PC-3 (cell line): ENCODE measurements around the gene DMD. TPM values are rescaled to one million over a fixed set of nuclear protein-coding genes. Genes with fewer than 3 reads are reported as not detected.

Source experiments
- ATAC-seq: fragments of 200-7000 bp; cut with Tn5 transposase; 2 replicates; pipeline ENCODE4 v1.9.1; 2020; ENCODE audit warnings: mild to moderate bottlenecking, moderate library complexity
- BruUV-seq: library from RNA; stranded (reverse); fragments of 400-500 nt; replicated peaks from 2 replicates; lab custom pipeline; 2021; lab: Mats Ljungman, UMichigan
- CTCF ChIA-PET: fragments of 300-600 bp; sonication (Branson Sonifier 250); formaldehyde crosslinking; loops from one replicate; lab custom pipeline; 2022; ENCODE audit warnings: antibody characterized with exemption; lab: Charles Lee
- POLR2A ChIA-PET: fragments of 300-600 bp; sonication (Branson Sonifier 250); formaldehyde crosslinking; loops from one replicate; lab custom pipeline; 2022; ENCODE audit warnings: antibody characterized with exemption; ENCODE audit not compliant: unreplicated experiment; lab: Charles Lee
- DNase-seq: peaks from one replicate; pipeline ENCODE4 v3.0.0-alpha.2; 2015
- H2AFZ ChIP-seq: fragments of 300-600 bp; sonication (generic); 2 replicates; pipeline ENCODE4 v1.6.0; 2016; ENCODE audit warnings: antibody characterized with exemption, low read length
- H3F3A ChIP-seq: fragments of 300-600 bp; sonication (generic); one replicate; pipeline ENCODE4 v1.6.0; 2017; ENCODE audit warnings: antibody characterized with exemption, low read length, control low read depth, mild to moderate bottlenecking; ENCODE audit not compliant: unreplicated experiment
- H3K27ac ChIP-seq: fragments of 300-600 bp; sonication (generic); 2 replicates; pipeline ENCODE4 v1.5.1; 2016; ENCODE audit warnings: mild to moderate bottlenecking, low read length
- H3K27me3 ChIP-seq: fragments of 300-600 bp; sonication (generic); 2 replicates; pipeline ENCODE4 v1.6.1; 2016; ENCODE audit warnings: low read length, mixed read lengths
- H3K36me3 ChIP-seq: fragments of 300-600 bp; sonication (generic); 2 replicates; pipeline ENCODE4 v1.6.1; 2016; ENCODE audit warnings: low read depth, mixed run types, low read length, mixed read lengths
- H3K4me1 ChIP-seq: fragments of 300-600 bp; sonication (generic); 2 replicates; pipeline ENCODE4 v1.5.1; 2016; ENCODE audit warnings: low read length; ENCODE audit not compliant: insufficient read depth
- H3K4me2 ChIP-seq: fragments of 300-600 bp; sonication (generic); 2 replicates; pipeline ENCODE4 v1.6.0; 2016; ENCODE audit warnings: low read length
- H3K4me3 ChIP-seq: fragments of 300-600 bp; sonication (generic); 2 replicates; pipeline ENCODE4 v1.5.1; 2016; ENCODE audit warnings: mild to moderate bottlenecking, low read length, mixed read lengths
- H3K79me2 ChIP-seq: fragments of 300-600 bp; sonication (generic); 2 replicates; pipeline ENCODE4 v1.6.1; 2017; ENCODE audit warnings: low read length, mixed read lengths
- H3K9ac ChIP-seq: fragments of 300-600 bp; sonication (generic); 2 replicates; pipeline ENCODE4 v1.6.0; 2016; ENCODE audit warnings: mild to moderate bottlenecking, low read length
- H3K9me2 ChIP-seq: fragments of 300-600 bp; sonication (generic); replicated peaks from 2 replicates; pipeline ENCODE4 v1.6.1; 2016; ENCODE audit warnings: mixed run types, low read length, mixed read lengths
- H3K9me3 ChIP-seq: fragments of 300-600 bp; sonication (generic); 2 replicates; pipeline ENCODE4 v1.6.1; 2016; ENCODE audit warnings: low read length, mixed read lengths
- H4K20me1 ChIP-seq: fragments of 300-600 bp; sonication (generic); 2 replicates; pipeline ENCODE4 v1.6.1; 2016; ENCODE audit warnings: low read length, mixed read lengths
- EZH2 ChIP-seq: fragments of 300-600 bp; sonication (generic); IDR thresholded peaks from one replicate; pipeline ENCODE4 v1.6.1; 2017; ENCODE audit warnings: antibody characterized with exemption, mild to moderate bottlenecking, low read length; ENCODE audit not compliant: unreplicated experiment
- EZH2phosphoT487 ChIP-seq: fragments of 300-600 bp; sonication (generic); IDR thresholded peaks from 2 replicates; pipeline ENCODE4 v1.6.1; 2018; ENCODE audit warnings: mild to moderate bottlenecking, antibody characterized with exemption, low read length, borderline replicate concordance
- intact Hi-C: fragments of 100-400 bp; cut with micrococcal nuclease; formaldehyde crosslinking; loops from 2 replicates; pipeline ENCODE4 v1.9.0; 2023
- total RNA-seq: library from RNA; depleted of rRNA; stranded (reverse); fragments of >200 nt; gene quantifications from 2 replicates; pipeline ENCODE4 v1.2.3, GENCODE V29; 2014
- TF ChIP-seq, protein P1 (sequence below): fragments of 300-600 bp; sonication (generic); conservative IDR thresholded peaks from 2 replicates; pipeline ENCODE4 v1.5.1; 2017; ENCODE audit warnings: antibody characterized with exemption, low read depth, mild to moderate bottlenecking, low read length

Gene DMD
- total RNA-seq, 1 experiment from 2014 or later = not detected

DNA sequence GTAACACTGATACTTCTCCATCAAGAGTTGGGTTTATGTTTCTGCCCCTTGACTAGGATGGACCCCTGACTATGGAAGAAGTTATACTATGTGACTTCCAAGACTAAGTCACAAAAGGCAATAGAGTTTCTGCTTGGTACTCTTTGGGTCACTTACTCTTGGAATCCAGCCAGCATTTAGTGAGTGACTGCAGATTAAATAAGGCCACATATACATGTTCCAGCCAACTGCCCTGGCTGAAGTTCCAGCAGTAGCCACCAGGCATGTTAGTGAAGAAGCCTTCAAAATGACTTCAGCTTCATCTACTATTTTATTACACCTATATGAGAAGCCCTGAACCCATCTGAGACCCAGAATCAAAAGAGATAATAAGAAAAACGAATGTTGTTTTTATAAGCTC, 524.0 kb downstream of the DMD start:
- Histone ChIP-seq H3K27me3 (no peaks in the 10 kb centered on the region), H3K4me1 (no peaks in the 10 kb centered on the region), H3K36me3 (no peaks in the 10 kb centered on the region), H3K4me2 (no peak overlapping the region), H3K9ac (no peak overlapping the region), H3F3A (no peaks in the 10 kb centered on the region), H3K4me3 (no peak overlapping the region), H3K9me3 (no peaks in the 10 kb centered on the region), H4K20me1 (no peaks in the 10 kb centered on the region), H3K27ac (no peak overlapping the region), H3K9me2 (no peaks in the 10 kb centered on the region), H2AFZ (no peak overlapping the region), H3K79me2 (no peaks in the 10 kb centered on the region)
- BruUV-seq = no TSS peak
- intact Hi-C loops = no loop called here
- DNase-seq = no peak
- POLR2A ChIA-PET = no interaction called here
- TF ChIP-seq EZH2phosphoT487 = no peak
- TF ChIP-seq, protein P1, sequence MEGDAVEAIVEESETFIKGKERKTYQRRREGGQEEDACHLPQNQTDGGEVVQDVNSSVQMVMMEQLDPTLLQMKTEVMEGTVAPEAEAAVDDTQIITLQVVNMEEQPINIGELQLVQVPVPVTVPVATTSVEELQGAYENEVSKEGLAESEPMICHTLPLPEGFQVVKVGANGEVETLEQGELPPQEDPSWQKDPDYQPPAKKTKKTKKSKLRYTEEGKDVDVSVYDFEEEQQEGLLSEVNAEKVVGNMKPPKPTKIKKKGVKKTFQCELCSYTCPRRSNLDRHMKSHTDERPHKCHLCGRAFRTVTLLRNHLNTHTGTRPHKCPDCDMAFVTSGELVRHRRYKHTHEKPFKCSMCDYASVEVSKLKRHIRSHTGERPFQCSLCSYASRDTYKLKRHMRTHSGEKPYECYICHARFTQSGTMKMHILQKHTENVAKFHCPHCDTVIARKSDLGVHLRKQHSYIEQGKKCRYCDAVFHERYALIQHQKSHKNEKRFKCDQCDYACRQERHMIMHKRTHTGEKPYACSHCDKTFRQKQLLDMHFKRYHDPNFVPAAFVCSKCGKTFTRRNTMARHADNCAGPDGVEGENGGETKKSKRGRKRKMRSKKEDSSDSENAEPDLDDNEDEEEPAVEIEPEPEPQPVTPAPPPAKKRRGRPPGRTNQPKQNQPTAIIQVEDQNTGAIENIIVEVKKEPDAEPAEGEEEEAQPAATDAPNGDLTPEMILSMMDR = no peak
- no peak for TF ChIP-seq EZH2
- CTCF ChIA-PET = no interaction called here
- no peak for ATAC-seq

- H3K4me3 ChIP-seq = no peak overlapping the region
- H3K9me3 ChIP-seq = no peaks in the 10 kb centered on the region
- intact Hi-C loops = no loop called here
- H3K4me1 ChIP-seq = no peaks in the 10 kb centered on the region
- no peak overlapping the region for H2AFZ ChIP-seq
- no TSS peak for BruUV-seq
- no peak for ATAC-seq
- CTCF ChIA-PET = no interaction called here
- no peak overlapping the region for H3K4me2 ChIP-seq
- DNase-seq = no peak
- no peak for TF ChIP-seq EZH2
- TF ChIP-seq EZH2phosphoT487 = no peak
- TF ChIP-seq, protein P1 = no peak
- H3K36me3 ChIP-seq = no peaks in the 10 kb centered on the region
- H3K9me2 ChIP-seq = no peaks in the 10 kb centered on the region
- H3F3A ChIP-seq = no peaks in the 10 kb centered on the region
- H3K9ac ChIP-seq = no peak overlapping the region
- H4K20me1 ChIP-seq = no peaks in the 10 kb centered on the region
- H3K79me2 ChIP-seq = no peaks in the 10 kb centered on the region
- H3K27me3 ChIP-seq = no peaks in the 10 kb centered on the region
- POLR2A ChIA-PET = no interaction called here
- no peak overlapping the region for H3K27ac ChIP-seq
These were observed 532.9 kb downstream of the DMD start for GRCh38 chrX:32678487-32678886.

GRCh38 chrX:32673193-32673592, 538.2 kb downstream of the DMD start:
- no peaks in the 10 kb centered on the region for H3K9me2 ChIP-seq
- POLR2A ChIA-PET = no interaction called here
- TF ChIP-seq, protein P1 = peak; percentile 17; the same call in 1 of the 2 replicates
- no peak for TF ChIP-seq EZH2
- TF ChIP-seq EZH2phosphoT487 = no peak
- no peaks in the 10 kb centered on the region for H3K79me2 ChIP-seq
- no peak overlapping the region for H3K4me2 ChIP-seq
- no peak overlapping the region for H3K9ac ChIP-seq
- H3K36me3 ChIP-seq = no peaks in the 10 kb centered on the region
- no peak for ATAC-seq
- intact Hi-C loops = no loop called here
- CTCF ChIA-PET = no interaction called here
- no peaks in the 10 kb centered on the region for H3F3A ChIP-seq
- no peaks in the 10 kb centered on the region for H3K9me3 ChIP-seq
- H3K27me3 ChIP-seq = no peaks in the 10 kb centered on the region
- no peak overlapping the region for H3K27ac ChIP-seq
- BruUV-seq = no TSS peak
- no peaks in the 10 kb centered on the region for H3K4me1 ChIP-seq
- no peak overlapping the region for H2AFZ ChIP-seq
- H3K4me3 ChIP-seq = no peak overlapping the region
- peak; percentile 2 for DNase-seq
- no peaks in the 10 kb centered on the region for H4K20me1 ChIP-seq
